HG03064 (cell line): ENCODE data around the gene MEIOB.
A peak's percentile ranks its signal among the peaks of the same experiment; 100 is the strongest.

Source experiments
- ATAC-seq: cut with Tn5 transposase; IDR thresholded peaks from one replicate; pipeline ENCODE4 v1.9.1; 2021; ENCODE audit warnings: low read depth; ENCODE audit not compliant: unreplicated experiment

Gene MEIOB

DNA sequence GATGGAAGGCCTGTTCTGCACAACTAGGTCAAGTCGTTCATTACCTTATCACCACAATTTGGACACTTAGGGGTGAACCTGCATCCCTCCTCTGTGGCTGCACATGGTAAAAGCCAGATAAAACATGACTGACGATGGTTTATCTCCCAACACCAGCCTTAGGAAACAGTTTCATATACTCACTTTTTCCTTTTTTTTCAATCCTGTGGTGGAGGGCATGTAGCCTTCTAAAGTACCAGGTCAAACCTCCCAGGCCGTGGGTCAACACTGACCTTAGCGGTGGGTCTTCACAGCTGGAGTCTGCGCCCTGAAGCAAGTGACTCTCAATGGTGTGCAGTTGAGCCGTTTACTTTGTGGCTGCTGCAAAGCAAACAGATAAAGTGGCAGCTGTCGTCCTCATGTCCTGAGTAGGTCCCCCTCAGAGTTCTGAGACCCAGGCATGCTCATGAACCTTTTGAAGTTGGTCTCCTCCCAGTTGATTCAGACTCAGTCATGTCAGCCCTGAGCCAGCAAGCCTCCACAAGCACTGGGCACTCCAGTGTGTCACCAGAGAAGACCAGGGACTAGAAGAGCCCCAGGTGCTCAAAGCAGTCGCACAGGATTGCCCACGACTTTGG, 39.0 kb downstream of the MEIOB start:
- no peak for ATAC-seq

DNA sequence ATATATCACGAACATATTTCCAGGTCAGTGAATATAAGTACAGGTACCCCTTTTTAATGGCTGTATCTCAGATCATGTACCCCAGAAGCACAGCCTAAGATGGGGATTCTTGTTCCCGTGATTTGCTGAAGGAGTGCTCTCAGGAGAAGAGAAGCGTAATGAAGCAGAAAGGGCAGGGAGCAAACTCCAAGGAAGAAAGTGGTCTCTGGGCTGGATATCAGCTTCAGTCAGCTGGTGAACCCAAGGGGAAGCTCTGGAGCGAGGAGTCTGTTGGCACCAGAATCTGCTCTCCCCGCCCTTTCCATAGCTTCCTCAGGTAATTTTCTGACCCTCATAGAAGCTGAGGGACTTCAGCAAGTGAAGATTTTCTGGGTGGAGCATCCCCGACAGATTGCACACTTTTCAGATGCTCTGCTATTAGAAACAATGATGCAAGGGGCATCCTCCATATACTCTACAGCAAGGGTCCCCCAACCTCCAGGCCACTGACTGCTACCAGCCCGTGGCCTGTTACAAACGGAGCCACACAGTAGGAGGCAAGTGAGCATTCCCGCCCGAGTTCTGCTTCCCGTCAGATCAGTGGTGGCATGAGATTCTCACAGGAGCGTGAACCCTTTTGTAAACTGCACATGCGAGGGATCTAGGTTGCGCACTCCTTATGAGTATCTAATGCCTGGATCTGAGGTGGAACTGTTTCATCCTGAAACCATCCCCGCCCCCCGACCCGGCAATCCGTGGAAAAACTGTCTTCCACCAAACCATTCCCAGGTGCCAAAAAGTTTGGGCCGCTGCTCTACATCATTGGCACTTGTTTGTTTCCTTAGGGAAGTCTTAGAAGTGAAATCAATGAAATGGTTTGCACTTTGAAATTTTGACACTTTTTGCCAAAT, 40.5 kb downstream of the MEIOB start:
- no peak for ATAC-seq

GRCh38 chr16:1830213-1830612, 41.8 kb downstream of the MEIOB start:
- no peak for ATAC-seq

DNA sequence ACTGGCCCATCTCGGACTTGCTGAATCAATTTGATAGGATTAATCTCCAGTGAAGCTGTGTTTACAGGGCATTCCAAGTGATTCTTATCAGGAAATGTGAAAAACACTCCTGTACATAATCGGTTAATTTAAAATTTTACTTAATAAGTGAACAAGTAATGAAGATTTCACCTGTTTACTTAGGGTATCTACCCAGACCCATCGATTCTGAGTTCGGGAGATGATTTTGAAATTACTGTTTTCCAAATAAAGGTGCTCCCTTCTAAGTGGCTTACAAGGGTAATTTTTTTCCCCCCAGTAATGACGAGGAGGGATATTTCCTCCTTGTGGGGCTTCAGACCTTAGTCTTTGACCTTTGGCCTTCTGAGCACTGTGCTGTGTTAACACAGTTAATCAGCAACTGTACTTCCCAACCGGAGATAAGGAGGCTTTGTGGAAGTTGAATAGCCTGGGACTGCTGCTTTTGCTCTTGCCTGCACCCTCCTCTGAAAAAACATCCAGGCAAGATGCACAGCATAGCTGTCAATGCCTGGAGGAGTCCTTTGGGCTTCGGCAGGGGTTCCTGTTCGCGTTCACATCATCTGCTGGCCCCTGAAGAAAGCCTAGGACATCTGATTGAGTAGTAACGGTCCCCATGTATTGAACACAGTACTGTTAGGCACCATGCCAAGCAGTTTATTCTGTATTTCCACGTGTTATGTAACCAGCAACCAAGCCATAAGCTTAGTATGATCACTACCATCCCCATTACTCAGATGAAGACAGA, 43.1 kb downstream of the MEIOB start:
- no peak for ATAC-seq

DNA sequence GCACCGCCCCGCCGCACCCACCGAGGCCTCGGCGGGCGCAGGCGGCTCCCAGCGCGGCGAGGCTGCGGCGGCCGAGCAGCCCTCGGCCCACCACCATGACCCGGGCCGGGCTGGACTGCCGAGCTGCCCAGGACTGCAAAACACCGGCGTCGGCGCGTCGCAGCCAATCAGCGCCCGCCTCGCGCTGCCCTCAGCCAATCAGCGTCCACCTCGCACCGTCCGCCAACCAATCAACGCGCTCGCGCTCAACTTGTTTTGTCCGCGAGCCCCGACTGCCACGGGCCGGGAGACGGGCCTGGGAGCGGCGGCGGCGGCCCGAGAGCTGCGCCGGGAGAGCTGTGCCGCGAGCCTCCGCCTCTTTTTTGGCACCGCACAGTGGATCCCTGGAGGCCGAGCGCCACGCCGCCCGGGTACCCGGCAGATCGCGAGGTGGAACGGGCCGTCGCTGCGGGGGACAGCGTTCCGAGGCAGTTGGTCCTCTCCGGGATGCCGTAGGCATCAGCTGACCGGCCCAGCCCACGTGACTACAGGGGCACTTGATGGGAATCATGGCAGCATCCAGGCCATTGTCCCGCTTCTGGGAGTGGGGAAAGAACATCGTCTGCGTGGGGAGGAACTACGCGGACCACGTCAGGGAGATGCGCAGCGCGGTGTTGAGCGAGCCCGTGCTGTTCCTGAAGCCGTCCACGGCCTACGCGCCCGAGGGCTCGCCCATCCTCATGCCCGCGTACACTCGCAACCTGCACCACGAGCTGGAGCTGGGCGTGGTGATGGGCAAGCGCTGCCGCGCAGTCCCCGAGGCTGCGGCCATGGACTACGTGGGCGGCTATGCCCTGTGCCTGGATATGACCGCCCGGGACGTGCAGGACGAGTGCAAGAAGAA, 45.0 kb downstream of the MEIOB start, which contains the start of the genes FAHD1 and HAGH:
TSS of gene FAHD1 (plus strand) at position 516 of the 883 bp plus-strand sequence. CDS start at position 549, 33 bp downstream.
TSS of gene HAGH (minus strand) at position 135 of the 883 bp plus-strand sequence. CDS start at position 97, 38 bp downstream.
- peak; percentile 60 for ATAC-seq

DNA sequence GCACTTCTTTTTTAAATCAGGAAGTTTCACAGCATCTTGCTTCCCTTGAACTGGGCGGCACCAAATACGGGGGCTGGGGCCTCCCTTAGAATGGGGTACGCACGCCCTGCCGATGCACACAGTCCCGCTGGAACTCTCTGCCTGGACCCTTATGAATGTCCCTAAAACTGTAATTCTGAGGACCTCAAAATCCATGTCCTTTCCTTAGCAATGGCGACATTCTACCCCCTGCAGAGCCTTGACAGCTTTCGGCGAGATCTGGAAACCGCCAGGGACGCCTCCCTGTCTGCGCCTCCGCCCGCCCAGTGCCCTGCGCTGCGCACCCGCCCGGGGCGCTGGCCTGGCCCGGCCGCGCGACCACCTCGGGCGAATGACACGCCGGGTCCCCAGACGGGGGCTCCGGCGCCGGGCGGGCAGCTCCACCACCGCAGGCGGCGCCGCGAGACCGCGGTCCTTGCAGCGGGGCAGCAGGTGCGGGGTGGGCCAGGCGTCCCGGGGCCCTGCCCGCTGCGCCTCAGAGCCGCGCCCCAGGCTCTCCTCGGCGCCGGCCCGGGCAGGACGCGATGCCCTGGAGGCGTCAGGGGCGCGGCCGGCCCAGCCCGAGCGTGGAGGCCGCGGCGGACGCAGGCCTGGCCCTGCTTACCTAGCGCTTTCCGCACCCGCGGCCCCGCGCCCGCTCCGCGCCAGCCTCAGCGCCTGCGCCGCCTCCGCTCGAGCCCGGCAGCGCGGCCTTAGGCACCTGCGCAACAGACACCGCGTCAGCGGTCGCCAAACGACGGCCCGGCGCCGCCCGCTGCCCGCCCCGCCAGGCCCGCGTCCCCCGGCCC, 45.9 kb downstream of the MEIOB start:
- ATAC-seq: peak; percentile 43

DNA sequence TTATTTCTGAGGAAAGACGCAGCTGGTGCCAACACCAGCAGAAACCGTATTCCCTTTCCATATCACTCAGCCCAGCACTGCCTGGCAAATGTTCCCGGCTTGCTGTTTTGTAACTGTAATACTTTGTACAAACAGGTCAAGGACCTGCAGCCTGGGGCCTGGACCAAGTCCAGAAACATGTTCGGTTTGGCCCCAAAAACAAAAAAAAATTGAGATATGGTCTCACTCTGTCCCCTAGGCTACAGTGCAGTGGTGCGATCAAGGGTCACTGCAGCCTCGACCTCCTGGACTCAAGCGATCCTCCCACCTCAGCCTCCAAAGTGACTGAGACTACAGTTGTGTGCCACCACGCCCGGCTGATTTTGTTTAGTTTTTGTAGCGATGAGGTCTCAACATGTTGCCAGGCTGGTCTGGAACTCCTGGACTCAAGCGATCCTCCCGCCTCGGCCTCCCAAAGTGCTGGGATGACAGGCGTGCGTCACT, 46.5 kb downstream of the MEIOB start:
- ATAC-seq: no peak

- ATAC-seq: no peak
These were observed 48.1 kb downstream of the MEIOB start for GRCh38 chr16:1823821-1824220.

DNA sequence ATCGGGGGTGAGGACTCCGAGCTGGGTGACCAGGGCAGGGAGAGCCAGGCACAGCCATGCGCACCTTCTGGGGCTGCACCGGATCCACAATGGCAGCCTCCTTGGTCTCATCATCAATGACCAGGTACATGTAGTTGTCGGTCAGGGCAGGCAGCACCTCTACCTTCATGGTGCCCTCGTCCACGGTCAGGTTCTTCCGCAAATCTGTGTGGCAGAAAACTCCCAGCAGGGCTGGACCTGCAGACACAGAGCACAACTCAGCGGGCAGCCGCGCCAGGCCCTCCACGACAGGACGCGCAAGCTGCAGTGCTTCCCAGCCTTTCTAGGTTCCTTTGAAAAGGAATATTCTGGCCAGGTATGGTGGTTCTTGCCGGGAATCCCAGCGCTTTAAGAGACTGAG, 49.2 kb downstream of the MEIOB start:
- ATAC-seq: no peak

DNA sequence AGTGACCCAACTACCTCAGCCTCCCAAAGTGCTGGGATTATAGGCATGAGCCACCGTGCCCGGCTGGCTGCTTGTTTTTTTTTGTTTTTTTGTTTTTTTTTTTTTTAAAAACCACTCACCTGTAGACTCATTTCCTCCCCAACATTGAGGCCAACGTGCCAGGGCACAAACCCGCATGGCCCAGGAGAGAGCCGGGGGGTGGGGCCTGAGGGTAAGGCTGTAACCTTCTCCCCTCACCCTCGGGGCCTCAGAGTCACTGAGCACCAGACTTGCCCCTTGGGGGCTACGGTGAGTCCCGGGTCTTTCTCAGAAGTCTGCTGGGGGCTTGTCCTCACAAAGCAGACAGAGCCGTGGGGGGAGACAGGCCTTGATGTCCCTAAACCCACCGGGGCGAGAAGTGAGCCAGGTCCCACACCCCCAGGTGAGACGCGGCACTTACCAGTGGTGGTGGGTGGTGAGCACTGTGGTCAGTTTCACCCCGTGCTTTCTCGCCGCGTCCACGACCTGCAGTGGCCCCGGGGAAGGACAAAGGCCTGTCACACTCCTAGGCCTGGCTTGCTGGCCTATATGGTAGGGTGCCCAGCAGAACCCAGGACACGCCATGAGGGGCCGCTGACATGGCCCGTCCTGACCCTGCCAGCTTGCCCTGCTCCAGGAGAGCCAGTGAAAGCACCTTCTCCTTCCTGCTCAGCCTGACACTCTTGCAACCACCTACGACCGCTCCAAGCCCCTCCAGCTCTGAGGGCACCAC, 49.9 kb downstream of the MEIOB start:
- no peak for ATAC-seq

DNA sequence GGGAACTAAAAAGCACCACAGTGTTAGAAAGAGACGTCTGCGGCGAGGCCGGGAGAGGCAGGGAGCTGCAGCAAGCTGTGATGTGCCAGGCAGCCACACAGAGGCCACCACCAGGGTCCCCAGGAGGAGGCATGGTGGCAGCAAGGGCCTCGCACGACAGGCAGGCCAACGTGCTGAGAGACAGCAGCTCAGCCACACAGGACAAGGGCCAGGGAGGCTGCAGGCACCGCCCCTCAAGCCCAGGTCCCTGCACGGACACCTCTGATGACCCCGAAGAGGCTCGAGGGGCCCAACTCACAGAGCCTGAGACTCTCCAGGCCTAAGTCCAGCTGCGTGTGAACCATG, 51.0 kb downstream of the MEIOB start:
- no peak for ATAC-seq

- ATAC-seq: no peak
These were observed 51.6 kb downstream of the MEIOB start for GRCh38 chr16:1820096-1820945.

- ATAC-seq: no peak
These were observed 52.4 kb downstream of the MEIOB start for GRCh38 chr16:1819611-1820010.

GRCh38 chr16:1818873-1819525, 53.0 kb downstream of the MEIOB start:
- ATAC-seq: no peak

- no peak for ATAC-seq
These were observed 53.6 kb downstream of the MEIOB start for GRCh38 chr16:1818204-1818872.

GRCh38 chr16:1817716-1818115, 54.2 kb downstream of the MEIOB start:
- no peak for ATAC-seq

DNA sequence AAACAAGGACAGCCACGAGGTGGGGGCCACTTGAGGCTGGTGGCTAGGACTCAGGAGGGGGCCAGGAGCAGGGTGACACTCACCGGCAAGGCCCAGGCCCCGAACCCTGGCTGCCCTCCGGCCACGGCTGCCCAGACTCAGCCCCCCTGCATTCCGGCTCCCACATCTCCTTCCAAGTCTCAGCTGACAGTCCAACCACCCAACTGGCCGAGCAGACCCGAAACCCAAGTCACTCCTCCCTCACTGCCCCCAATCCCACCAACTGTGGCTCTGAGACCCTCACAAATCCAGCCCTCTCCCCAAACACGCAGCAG, 54.7 kb downstream of the MEIOB start:
- no peak for ATAC-seq
